Upper lobe of left lung (tissue), 4 donors: Measurements from ENCODE around the gene SEL1L2.
A peak's percentile ranks its signal among the peaks of the same experiment; 100 is the strongest.

ENCODE experiments used
- CTCF ChIP-seq, 6 experiments: fragments of 450-650 bp in 4 of 6; fragments of 200-600 bp in 2 of 6; sonication (generic) in 2 of 6; IDR thresholded peaks; one replicate each; pipeline ENCODE4 v1.5.1; 2016 to 2019; ENCODE audit warnings: antibody characterized with exemption in 6 of 6
- EP300 ChIP-seq, 4 donors: sonication (generic); formaldehyde crosslinking; IDR thresholded peaks; one replicate each; pipeline ENCODE4 v1.5.1; 2017; ENCODE audit warnings: antibody characterized with exemption in 4 of 4, control low read depth in 2 of 4
- POLR2A ChIP-seq, 4 donors: fragments of 450-650 bp; IDR thresholded peaks; one replicate each; pipeline ENCODE4 v1.5.1; 2016 to 2017; ENCODE audit warnings: antibody characterized with exemption in 4 of 4, mild to moderate bottlenecking in 2 of 4

- TF ChIP-seq EP300 (IDR thresholded peaks at IDR 0.05), result peak in 1 of 4 donors; percentile 25
- TF ChIP-seq CTCF (IDR thresholded peaks at IDR 0.05), result no peak
- TF ChIP-seq POLR2A (IDR thresholded peaks at IDR 0.05), result no peak
Measured at GRCh38 chr20:13800728-13801134, 189.7 kb downstream of the SEL1L2 start.
